ENCODE data around the gene SPRYD3.
"Not testable (repeated sequence)": the region's sequence is repeated elsewhere in the genome, so short reads cannot be mapped to it uniquely, and the experiment has no call there.

Gene SPRYD3, protein sequence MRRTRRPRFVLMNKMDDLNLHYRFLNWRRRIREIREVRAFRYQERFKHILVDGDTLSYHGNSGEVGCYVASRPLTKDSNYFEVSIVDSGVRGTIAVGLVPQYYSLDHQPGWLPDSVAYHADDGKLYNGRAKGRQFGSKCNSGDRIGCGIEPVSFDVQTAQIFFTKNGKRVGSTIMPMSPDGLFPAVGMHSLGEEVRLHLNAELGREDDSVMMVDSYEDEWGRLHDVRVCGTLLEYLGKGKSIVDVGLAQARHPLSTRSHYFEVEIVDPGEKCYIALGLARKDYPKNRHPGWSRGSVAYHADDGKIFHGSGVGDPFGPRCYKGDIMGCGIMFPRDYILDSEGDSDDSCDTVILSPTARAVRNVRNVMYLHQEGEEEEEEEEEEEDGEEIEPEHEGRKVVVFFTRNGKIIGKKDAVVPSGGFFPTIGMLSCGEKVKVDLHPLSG

DNA sequence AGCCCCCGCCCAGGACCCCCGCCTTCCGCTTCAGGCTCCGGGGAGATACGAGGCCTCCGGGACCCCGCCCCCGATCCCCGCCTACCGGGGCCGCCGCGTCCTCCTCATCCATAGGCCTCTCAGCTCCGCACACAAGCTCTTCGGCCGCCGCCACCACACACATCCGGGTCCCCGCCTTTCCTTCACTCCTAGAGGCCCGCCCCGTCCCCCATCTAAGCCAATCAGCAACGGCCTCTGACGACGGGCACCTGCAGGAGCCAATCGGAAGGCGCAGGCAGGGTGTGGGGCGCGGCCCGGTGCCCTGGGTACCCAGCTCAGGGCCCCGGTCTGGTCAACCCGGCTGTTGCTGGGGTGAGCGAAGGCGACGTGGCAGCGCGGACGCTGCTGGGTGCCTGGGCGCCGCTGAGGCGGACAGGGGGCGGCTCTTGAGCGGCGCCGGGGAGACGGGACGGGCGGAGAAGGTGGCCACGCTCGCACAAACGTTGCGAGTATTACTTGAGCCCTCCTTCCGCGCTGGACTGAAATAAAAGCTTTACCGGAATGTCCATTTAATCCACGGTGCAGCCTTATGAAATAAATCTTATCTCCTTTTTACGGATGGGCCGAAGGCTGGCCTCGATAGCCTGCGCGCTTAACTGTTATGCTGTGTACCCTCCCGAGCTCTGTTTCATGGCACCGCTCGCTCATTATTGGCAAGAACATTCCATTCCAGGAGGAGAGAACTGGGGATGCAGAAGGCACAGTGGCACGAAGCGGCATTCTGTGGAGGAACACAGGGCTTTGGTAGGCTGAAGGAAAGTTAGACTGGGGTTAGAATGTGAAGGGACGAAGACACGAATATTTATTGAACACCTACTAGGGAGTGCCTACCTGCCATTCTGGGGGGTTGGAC, at the start of gene SPRYD3:
Gene SPRYD3, minus strand, starts transcription at position 165 of the 892 bp plus-strand sequence. Its CDS starts 57 bp downstream, at position 108.
- peak; percentile 90 to 94 (median 91) for DNase-seq

DNA sequence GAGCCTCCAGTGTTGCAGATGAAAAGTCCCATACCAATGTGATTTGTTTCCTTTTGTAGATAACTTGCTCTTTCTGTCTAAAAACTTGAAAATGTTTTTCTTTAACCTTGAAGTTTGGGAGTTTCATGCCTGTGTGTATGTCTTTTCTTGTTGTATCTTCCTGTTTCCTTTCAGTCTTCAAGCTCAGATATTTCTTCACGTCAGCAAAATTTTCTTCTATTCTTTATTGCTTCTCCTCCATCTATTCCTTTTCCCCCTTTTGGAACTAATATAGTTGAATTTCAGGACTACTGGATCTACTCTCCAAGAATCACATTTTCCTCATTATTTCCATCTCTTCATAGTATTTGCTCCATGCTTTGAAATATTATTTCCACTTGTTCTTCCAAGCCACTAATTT, 48.0 kb upstream of the SPRYD3 start:
- no peak for DNase-seq

DNA sequence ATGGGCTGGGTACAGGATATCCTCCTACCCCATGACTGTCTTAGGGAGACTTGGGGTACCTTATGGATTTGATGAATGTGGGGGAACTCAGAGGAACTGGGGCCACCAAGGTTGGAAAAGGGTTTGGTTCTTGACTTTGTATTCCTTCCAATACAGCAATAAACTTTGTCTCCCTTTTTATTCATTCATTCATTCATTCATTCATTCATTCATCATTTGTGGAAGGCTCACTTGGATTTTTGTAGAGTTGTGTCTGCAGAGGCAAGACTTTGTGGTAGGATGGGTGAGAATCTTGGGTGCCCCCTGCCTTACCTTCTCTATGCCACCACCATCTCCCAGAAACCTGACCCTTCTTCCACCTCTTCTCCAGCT, 45.1 kb upstream of the SPRYD3 start:
- DNase-seq: no peak

DNA sequence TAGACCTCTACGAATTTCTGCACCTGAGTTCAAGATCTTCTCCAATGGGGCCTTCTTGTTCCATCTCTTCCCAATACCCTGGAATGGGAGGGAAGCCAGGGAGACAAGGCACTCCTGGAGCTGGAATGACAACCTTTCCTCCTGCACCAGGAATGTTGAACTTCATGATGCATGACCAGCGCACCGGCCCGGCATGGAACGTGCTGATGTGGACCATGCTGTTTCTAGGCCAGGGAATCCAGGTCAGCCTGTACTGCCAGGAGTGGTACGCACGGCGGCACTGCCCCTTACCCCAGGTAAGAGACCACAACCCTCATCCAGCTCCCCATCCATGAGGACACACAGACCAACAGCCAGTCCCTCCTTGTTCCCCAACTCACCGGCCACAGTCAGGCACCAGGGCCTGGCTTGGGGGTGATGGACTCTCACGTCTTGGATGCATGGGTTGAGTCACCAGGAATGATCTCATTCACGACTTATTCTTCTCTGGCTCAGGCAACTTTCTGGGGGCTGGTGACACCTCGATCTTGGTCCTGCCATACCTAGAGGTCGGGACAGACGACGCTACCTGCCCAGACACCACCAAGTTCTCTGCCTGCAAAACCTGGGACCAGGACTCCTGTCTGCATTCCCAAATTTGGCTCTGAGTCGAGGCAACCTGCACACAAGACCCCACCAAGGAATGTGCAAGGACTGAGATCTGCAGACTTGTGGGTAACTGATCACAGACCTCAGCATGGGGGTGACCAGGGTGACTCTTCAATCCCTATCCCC, 44.6 kb upstream of the SPRYD3 start:
- DNase-seq: no peak

DNA sequence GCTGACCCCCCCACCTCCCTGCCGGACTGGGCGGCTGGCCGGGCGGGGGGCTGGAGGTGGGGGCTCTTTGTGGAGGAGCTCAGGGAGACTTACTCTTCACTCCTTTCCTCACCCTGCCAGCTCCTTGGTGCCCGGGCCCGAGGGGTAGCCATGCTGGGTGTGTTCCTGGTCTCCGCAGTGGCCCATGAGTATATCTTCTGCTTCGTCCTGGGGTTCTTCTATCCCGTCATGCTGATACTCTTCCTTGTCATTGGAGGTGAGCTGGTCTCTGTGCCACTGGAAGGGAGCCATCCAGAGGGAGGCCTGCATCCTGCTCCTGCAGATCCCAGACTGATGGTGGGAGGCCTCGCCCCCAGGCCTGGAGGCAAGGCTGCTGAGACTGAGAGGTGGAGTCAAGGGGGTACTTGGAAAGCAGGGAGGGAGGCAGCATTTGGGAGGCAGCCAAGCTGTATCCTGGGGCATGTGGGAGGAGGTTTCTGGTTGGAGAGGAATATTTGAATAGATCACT, 43.8 kb upstream of the SPRYD3 start:
- no peak for DNase-seq

DNA sequence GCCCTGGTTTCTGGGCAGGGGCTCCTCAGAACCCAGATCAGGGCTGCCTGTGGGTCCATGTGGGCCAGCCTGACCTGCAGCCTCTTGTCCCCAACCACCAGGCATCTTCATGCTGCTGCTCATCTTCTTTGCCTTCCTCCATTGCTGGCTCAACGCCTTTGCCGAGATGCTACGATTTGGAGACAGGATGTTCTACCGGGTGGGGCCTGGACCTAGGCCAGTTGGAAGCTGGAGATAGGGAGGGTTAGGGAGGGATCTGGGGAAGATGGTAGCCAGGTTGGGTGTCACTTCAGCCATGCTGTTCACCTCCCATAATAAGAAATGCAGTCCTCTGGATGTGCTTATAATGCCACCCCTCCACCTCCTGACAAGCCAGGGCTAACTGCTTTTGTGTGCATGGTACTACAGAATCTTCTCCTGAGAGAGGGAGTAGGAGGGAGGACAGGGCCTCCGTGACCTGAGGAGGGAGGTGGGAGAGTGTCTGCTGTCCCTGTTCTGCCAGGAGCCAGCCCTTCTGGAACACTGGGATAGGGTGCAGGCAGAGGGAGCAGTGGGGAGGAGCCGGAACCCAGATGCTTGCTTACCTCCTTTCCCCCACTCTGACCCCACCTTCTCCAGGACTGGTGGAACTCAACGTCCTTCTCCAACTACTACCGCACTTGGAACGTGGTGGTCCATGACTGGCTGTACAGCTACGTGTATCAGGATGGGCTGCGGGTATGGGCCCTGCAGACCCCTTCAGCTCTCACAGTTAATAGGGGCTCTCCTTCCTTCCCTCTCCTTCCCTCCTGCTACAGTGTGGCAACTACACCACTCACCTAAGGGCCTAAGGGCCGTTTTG, 41.7 kb upstream of the SPRYD3 start:
- DNase-seq: no peak

DNA sequence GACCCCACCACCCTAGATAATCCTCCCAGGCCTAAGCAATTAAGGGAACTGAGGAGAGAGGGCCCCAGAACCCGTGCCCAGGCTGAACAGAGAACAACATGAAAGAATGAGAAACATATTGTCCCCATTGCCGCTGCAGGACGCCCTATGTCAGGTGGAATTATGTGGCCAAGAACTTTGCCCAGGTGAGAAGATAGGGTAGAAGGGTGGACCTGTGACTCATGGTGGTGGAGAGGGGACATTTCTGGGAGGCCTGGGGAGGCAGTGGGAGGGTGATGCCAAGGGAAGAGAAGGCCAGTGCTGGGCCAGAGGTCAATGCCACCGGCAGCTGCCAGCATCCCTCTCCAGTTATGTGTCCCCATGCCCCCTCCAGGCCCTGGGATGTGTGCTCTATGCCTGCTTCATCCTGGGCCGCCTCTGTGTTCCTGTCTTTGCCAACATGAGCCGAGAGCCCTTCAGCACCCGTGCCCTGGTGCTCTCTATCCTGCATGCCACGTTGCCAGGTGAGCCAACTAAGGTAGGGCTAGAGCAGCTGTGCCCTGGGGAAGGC, 39.6 kb upstream of the SPRYD3 start:
- DNase-seq: no peak

DNA sequence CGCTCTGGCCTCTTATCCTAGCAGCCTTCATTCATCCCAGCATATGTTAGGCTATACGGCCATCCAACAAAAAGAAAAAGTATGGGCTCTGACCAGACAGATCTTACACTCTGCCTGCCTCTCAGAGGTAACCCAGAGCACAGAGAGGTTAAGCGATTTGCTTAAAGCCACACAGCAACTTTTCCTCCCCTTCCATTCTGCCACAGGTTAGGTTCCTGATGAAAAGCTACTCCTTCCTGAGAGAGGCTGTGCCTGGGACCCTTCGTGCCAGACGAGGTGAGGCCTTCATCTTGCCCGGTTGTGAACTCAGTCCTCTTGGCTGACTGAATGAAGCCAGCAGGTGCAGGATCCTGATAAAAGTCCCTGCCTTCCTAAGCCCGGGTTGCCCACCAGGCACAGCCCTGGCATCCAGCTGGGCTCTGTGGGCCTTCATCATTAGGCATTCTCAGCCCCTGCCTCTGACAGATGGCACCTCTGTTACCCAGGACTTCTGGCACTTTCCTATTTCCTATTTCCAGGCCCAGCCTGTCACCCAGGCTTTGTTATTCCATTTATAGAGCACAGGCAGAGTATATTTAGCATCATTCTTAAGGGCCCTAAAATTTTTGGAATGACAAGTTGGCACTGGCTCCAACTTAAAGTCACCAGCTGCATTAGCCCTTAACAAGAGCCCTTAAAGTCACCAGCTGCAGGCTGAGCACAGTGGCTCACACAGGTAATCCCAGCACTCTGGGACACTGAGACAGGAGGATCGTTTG, 36.9 kb upstream of the SPRYD3 start:
- DNase-seq: no peak

DNA sequence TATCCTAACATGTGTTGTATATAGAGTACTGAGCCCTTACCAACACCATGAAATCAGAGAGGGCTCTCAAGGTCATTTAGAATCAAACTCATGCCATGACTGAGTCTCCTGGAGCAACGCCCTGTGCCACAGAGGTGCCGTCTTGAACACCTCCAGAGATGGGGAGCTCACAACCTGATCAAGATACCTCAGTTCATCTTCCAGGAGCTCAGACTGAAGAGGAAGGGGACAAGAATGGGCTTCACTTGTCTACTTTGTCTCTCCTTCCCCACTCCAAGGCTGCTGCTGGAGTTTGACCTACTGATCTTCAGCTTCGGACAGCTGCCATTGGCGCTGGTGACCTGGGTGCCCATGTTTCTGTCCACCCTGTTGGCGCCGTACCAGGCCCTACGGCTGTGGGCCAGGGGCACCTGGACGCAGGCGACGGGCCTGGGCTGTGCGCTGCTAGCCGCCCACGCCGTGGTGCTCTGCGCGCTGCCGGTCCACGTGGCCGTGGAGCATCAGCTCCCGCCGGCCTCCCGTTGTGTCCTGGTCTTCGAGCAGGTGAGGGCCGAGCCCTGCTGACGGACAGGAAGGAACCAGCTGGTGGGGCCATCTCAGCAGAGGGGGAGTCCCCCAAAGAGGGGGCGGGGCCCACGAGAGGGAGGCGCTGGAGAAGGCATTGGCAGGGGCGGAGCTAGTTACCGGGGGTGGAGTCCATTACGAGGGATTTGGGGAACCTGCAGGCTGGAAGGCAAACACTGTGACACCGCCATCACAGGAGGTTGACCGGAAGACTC, 36.1 kb upstream of the SPRYD3 start:
- DNase-seq: no peak

DNA sequence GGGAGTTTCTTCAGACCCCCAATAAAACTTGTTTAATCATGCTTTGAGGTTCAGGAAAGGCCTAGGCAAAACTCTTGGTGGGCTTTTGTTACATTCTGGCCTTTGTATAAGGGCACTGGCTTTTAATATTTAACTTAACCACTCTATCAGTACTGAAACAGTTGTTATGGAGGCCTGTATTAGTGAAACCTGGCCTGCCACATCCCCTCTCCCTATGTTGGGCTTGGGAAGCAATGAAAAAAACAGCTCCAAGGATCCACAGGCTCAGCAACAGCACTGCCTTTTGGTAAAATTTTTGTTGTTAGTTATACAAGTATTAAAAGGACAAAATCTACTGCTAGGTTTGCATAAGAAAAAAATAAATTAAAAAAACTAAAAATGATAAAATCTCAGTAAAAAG, 34.8 kb upstream of the SPRYD3 start:
- no peak for DNase-seq

DNA sequence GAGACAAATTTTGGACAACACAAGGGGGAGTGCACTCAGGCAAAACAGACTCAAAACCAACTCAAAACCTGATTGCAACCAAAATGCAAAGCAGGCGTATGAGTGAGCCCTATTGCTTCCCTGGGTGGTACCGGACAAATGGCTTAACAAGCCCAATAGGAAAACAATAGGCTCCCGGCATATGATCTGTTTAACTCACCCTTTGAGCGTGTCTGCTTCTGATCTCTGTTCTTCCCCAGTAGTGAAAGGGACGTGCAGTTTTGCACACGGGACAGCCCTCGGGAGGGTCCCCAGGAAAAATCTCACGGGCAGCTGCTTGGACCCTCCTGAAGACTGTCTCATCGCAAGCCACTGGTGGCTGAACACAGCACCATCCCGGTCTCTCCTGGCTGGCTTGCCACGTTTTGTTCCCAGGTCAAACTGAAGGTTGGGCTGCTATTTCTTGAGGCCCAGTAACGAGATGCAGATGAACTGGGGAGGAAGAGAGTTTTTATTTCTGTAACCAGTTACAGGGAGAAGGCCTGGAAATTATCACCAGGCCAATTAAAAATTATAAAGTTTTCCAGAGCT, 34.0 kb upstream of the SPRYD3 start:
- no peak for DNase-seq

DNA sequence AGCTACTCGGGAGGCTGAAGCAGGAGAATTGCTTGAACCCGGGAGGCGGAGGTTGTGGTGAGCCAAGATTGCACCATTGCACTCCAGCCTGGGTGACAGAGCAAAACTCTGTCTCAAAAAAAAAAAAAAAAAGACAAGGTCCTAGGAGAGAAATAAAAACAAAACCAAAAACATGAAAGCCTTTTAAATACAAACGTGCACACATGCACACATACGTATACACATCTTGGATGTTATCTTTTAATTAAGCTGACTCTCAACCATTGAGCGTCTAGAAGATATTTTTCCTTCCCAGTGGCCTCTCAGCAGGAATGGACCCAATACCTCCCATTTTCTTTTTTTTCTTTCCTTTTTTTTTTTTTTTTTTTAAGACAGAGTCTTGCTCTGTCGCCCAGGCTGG, 33.2 kb upstream of the SPRYD3 start:
- not testable (repeated sequence) for DNase-seq

DNA sequence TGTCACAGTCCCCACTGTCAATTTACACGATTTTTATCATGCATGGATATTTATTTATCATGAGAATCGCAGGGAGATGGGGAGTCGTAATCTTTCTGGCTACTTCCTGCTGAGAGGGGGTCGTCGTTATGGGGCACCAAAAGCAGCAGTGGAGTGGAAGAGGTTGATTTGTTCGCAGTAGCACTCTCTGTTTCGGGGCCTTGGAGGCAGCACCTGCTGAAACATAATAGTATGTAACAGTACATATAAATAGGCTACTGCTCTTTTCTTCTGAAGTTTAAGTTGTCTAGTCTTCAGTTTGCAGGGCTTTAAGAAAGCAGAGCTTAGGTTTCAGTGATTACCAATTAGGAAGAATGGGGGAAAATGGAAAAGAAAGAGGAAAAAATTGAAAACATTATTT, 27.9 kb upstream of the SPRYD3 start:
- no peak for DNase-seq

DNA sequence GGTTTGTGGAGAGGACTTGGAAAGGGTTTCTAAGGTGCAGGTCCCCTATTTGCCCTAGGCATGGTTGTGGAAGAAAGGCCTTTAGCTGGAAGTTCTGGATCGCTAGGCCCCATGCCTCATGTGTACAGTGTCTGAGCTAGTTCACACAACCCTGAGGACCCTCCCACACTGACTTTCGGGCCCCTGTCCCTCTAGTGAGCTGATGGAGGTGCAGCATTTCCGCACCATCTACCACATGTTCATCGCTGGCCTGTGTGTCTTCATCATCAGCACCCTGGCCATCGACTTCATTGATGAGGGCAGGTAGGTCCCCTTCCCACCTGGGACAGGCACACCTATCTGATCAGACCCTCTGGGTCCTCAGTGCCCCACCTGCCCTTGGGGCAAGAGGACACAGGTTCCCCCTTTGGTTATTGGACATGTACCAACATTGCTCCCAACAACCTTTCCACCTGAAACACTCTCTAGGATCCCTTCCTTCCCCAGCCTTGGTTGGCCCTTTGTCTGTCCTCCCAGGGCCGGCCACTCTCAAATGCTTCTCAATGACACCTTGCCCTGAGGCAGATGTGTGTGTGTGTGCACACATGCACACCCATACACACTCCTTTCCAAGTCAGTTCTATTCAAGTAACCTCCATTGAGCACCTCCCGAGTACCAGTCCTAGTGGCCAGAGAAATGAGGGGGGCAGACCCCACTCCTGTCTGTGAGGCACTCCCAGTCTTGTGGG, 26.7 kb upstream of the SPRYD3 start:
- no peak for DNase-seq

DNA sequence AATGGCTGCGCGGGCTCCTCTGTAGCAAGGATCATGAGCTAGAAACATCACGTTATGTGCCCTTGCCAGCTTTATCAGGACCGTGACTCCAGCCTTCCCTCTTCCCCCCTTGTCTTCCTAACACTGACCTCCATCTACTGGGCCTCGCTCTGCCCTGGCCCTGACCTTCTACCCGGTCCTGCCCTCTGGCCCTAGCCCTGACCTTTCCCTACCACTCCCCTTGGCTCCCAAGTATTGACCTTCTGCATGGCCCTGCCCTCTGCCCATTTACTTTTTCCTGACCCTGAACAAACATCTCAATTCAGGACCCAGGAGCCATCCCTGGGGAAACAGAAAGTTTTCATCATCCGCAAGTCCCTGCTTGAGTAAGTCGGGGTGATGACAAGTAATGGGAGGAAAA, 26.1 kb upstream of the SPRYD3 start:
- no peak for DNase-seq

DNA sequence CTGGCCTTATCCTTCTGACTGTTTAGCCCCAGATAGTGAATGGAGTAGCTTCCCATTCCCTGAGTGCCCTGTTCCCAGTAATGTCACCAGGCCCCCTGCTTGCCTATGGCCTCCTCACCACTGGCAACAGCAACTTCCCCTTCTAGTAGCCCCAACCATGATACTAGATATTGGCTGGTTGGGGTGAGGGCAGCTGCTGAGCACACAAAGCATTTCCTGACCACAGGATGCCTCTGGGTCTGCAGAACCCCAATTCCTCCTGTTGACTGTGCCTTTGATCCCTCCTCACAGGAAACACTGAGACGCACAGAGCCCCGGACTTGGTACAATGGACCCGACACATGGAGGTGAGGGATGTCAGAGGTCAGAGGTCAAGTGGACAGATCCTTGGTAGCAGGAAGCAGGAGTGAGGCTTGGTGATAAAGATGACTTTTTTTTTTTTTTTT, 24.7 kb upstream of the SPRYD3 start:
- DNase-seq: no peak

DNA sequence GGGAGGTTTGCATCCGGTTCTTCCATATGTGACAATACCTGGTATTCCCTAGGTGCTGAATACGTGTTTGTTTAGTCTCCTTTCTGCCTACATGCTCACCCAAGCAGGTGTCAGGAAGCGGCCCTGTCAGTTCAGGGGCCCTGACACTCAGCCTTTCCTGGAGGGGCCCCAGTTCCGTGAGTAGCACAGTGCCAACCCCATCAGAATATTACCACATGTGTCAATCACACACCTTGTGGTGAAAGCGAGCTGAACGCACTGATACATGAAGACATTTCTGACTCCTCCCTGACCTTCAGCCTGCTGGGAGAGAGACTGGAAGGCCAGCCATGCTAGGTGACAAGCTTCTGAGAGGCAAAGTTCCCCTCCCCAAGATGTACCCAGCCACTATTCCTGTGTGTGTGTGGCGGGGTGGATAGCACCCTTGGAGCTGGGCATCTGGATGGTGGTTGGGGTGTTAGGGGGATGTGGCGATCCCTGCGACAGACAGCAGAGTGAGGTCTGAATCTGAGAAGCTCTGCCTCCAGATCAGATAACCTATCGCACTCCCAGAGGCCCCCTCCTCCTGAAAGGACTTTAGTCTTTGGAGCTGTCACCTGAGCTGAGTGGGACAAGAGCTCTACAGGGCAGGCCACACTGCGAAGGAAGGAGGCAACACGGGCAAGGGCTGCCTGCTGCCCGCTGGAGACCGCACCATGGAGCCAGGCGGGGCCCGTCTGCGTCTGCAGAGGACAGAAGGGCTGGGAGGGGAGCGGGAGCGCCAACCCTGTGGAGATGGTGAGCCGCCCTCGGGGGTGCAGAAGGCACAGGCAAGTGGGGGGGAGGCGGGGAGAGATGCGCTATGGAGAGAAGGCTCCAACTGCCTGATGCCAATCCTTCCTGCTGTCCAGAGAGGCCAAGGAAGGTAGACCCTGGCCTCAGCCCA, 24.0 kb upstream of the SPRYD3 start, which contains the start of gene SOAT2:
Gene SOAT2, plus strand, starts transcription at position 604 of the 925 bp plus-strand sequence. Its CDS starts 92 bp downstream, at position 696.
- no peak for DNase-seq
